Uterus (tissue), 4 donors: Measurements from ENCODE around the gene RELA. TPM values are rescaled to one million over a fixed set of nuclear protein-coding genes. Genes with fewer than 3 reads are reported as not detected.

Experiments
- DNase-seq, 2 donors: peaks; one replicate each; pipeline ENCODE4 v3.0.0-alpha.2; 2019 to 2020
- H3K27ac ChIP-seq, 2 donors: fragments of 200-600 bp; sonication (generic); 1 replicate in 1 of 2; 2 replicates in 1 of 2; pipeline ENCODE4 v1.5.1; 2016 to 2018
- H3K27me3 ChIP-seq, 2 donors: fragments of 200-600 bp; sonication (generic); one replicate each; pipeline ENCODE4 v1.5.1; 2018 to 2019; ENCODE audit warnings: control low read depth in 1 of 2
- H3K36me3 ChIP-seq, 2 donors: fragments of 200-600 bp; sonication (generic); one replicate each; pipeline ENCODE4 v1.5.1; 2019; ENCODE audit warnings: control low read depth in 1 of 2
- H3K4me1 ChIP-seq, 2 donors: fragments of 200-600 bp; sonication (generic); one replicate each; pipeline ENCODE4 v1.5.1; 2018 to 2019; ENCODE audit warnings: control low read depth in 1 of 2
- H3K4me3 ChIP-seq, 2 donors: fragments of 200-600 bp; sonication (generic); 1 replicate in 1 of 2; 2 replicates in 1 of 2; pipeline ENCODE4 v1.5.1; 2018 to 2019; ENCODE audit warnings: mild to moderate bottlenecking in 1 of 2
- H3K9me3 ChIP-seq, 2 donors: fragments of 200-600 bp; sonication (generic); one replicate each; pipeline ENCODE4 v1.5.1; 2019; ENCODE audit warnings: control low read depth in 1 of 2
- POLR2A ChIP-seq, 2 donors: fragments of 450-650 bp; IDR thresholded peaks; one replicate each; pipeline ENCODE4 v1.6.1; 2016; ENCODE audit warnings: antibody characterized with exemption in 2 of 2, mild to moderate bottlenecking in 1 of 2, moderate library complexity in 1 of 2
- intact Hi-C: fragments of 100-400 bp; cut with DNase I; formaldehyde crosslinking; loops from one replicate; pipeline ENCODE4 v1.15.1; 2023; ENCODE audit warnings: low total_unique reads
- total RNA-seq, 4 donors: library from RNA; depleted of rRNA in 3 of 4; stranded (reverse); fragments of >200 nt in 3 of 4; gene quantifications; one replicate each; pipeline versions ENCODE4 v1.1.0 to v1.2.4, GENCODE V29; 2014 to 2023
- TF ChIP-seq, protein P1 (sequence below), 4 experiments: fragments of 200-600 bp in 2 of 4; fragments of 450-650 bp in 2 of 4; sonication (generic) in 2 of 4; IDR thresholded peaks; one replicate each; pipeline ENCODE4 v1.5.1; 2016 to 2019; ENCODE audit warnings: antibody characterized with exemption in 4 of 4, mild to moderate bottlenecking in 2 of 4, moderate library complexity in 1 of 4
- donor health status: DM: yes; HTN: yes; CAD: no.

Gene RELA
- total RNA-seq, 4 donors from 2014 or later, result 6.7 to 97.1 (median 36.5) TPM

DNA sequence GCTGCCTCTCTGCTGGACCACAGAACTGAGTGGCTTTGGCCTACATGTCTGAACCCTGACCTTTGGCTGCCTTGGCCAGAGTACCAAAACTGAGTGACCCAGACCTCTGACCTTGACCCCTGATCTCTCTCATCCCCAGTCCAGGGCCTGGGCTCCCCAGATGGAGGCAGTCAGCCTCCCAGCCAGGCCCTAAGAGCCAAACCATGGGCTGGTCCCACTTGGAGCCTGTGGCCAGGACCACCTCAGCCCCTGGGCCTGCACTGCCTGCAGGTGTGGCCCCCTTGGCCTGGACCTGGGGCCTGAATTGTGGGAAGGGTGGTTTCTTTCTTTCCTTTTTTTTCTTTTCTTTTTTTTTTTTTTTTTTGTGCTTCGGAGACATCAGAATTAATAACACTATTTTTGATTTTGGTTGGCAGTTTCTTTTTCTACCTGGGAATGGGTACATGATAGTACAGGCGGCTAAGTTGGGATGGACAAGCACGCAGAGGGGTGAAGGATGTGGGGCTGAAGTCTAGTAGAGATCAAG lies 25.6 kb downstream of the RELA start:
- peak overlapping the region; percentile 81 to 84 for H3K27ac ChIP-seq
- intact Hi-C loops, result loop anchor here (10.0 kb wide), 1 partner anchor 178 kb away; no protein-coding TSS in a partner anchor
- TF ChIP-seq, protein P1, sequence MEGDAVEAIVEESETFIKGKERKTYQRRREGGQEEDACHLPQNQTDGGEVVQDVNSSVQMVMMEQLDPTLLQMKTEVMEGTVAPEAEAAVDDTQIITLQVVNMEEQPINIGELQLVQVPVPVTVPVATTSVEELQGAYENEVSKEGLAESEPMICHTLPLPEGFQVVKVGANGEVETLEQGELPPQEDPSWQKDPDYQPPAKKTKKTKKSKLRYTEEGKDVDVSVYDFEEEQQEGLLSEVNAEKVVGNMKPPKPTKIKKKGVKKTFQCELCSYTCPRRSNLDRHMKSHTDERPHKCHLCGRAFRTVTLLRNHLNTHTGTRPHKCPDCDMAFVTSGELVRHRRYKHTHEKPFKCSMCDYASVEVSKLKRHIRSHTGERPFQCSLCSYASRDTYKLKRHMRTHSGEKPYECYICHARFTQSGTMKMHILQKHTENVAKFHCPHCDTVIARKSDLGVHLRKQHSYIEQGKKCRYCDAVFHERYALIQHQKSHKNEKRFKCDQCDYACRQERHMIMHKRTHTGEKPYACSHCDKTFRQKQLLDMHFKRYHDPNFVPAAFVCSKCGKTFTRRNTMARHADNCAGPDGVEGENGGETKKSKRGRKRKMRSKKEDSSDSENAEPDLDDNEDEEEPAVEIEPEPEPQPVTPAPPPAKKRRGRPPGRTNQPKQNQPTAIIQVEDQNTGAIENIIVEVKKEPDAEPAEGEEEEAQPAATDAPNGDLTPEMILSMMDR (IDR thresholded peaks at IDR 0.05), result no peak
- no peak overlapping the region for H3K4me3 ChIP-seq
- H3K4me1 ChIP-seq, result peaks cover 0 to 15% of the 10 kb centered on the region in 2 donors
- DNase-seq, result no peak
- no peaks in the 10 kb centered on the region for H3K36me3 ChIP-seq
- no peaks in the 10 kb centered on the region for H3K27me3 ChIP-seq
- no peaks in the 10 kb centered on the region for H3K9me3 ChIP-seq

DNA sequence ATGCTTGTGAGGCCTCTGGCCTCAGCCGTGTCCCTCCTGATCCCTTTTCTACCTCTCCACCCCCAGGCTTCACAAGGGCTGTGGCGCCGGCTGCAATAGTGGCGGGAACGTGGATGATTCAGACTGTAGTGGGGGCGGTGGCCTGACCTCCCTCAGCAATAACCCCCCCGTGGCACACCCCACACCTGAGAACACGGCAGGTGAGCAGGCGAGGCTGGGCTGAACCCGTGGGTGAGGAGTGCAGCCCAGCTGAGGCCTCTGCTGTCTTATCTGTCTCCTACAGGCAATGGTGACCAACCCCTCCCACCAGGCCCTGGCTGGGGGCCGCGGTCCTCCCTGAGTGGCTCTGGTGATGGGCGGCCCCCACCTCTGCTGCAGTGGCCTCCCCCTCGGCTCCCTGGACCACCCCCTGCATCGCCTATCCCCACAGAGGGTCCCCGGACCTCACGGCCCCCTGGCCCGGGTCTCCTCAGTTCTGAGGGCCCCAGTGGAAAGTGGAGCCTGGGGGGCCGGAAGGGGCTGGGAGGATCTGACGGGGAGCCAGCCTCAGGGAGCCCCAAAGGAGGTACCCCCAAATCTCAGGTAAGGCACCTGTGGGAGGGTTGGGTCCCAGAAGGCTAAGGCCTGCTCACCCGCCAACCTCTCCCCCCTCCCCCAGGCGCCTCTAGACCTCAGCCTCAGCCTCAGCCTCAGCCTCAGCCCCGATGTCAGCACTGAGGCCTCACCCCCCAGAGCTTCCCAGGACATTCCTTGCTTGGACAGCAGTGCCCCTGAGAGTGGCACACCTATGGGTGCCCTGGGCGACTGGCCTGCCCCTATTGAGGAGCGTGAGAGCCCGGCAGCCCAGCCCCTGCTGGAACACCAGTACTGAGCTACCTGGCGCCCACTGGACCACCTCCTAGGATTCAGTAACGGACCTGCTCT lies 26.3 kb downstream of the RELA start:
- intact Hi-C loops, result loop anchor here (10.0 kb wide), 1 partner anchor 178 kb away; no protein-coding TSS in a partner anchor
- H3K27ac ChIP-seq, result peak overlapping the region in 1 of 2 donors; percentile 81
- H3K4me1 ChIP-seq, result peaks cover 0 to 15% of the 10 kb centered on the region in 2 donors
- DNase-seq, result no peak
- TF ChIP-seq, protein P1 (IDR thresholded peaks at IDR 0.05), result no peak
- TF ChIP-seq POLR2A (IDR thresholded peaks at IDR 0.05), result no peak
- no peaks in the 10 kb centered on the region for H3K27me3 ChIP-seq
- no peak overlapping the region for H3K4me3 ChIP-seq
- no peaks in the 10 kb centered on the region for H3K9me3 ChIP-seq
- no peaks in the 10 kb centered on the region for H3K36me3 ChIP-seq

DNA sequence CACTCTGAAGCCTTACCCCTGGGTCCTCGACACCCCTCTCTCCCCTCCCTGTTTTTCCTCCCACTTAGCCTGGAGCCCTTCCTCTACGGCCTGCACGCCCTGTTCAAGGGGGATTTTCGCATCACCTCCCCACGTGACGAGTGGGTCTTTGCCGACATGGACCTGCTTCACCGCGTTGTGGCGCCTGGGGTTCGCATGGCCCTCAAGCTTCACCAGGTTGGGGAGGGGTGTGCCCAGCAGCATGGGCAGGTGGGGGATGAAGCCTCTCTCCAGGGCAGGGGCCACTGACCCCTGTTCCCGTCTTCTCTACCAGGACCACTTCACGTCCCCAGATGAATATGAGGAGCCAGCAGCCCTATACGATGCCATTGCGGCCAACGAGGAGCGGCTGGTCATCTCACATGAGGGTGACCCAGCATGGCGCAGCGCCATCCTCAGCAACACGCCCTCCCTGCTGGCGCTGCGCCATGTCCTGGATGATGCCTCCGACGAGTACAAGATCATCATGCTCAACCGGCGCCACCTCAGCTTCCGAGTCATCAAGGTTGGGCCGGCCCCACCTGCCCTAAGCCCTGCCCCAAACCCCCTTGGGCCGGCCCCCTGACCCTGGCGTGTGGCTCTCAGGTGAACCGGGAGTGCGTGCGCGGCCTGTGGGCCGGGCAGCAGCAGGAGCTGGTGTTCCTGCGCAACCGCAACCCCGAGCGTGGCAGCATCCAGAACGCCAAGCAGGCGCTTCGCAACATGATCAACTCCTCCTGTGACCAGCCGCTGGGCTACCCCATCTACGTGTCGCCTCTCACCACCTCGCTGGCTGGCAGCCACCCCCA lies 27.6 kb downstream of the RELA start:
- no peak for DNase-seq
- Histone ChIP-seq H3K27ac (no peak overlapping the region), H3K27me3 (no peaks in the 10 kb centered on the region), H3K4me3 (no peak overlapping the region), H3K9me3 (no peaks in the 10 kb centered on the region), H3K4me1 (peaks cover 0 to 15% of the 10 kb centered on the region in 2 donors), H3K36me3 (no peaks in the 10 kb centered on the region)
- TF ChIP-seq, protein P1 (IDR thresholded peaks at IDR 0.05), result no peak
- TF ChIP-seq POLR2A (IDR thresholded peaks at IDR 0.05), result no peak
- intact Hi-C loops, result loop anchor here (10.0 kb wide), 1 partner anchor 180 kb away; no protein-coding TSS in a partner anchor

DNA sequence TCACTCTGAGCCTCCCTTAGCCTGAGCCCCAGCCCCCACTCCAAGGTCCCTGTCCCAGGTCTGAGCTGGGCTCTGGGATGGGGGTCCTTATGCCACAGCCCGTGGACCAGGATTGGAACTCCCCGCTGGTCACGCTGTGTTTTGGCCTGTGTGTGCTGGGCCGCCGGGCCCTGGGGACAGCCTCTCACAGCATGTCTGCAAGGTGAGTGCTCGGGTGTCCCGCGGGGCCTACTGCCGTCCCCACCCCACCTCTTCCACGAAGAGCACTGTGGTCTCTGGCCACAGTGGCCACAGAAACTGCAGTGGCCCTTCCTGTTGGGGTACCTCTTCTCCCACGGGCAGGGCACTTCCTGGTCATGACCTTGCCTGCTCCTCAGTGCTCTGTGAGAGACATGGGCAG lies 28.3 kb downstream of the RELA start:
- TF ChIP-seq, protein P1 (IDR thresholded peaks at IDR 0.05), result no peak
- no peak for TF ChIP-seq POLR2A (IDR thresholded peaks at IDR 0.05)
- H3K4me1 ChIP-seq, result peaks cover 0 to 15% of the 10 kb centered on the region in 2 donors

More for the DNA sequence above, 28.3 kb downstream of the RELA start:
- DNase-seq, result no peak
- Histone ChIP-seq H3K9me3 (no peaks in the 10 kb centered on the region), H3K27ac (no peak overlapping the region), H3K36me3 (no peaks in the 10 kb centered on the region), H3K4me3 (no peak overlapping the region), H3K27me3 (no peaks in the 10 kb centered on the region)
- intact Hi-C loops, result loop anchor here (10.0 kb wide), 1 partner anchor 180 kb away; no protein-coding TSS in a partner anchor
